Spleen (tissue), 7 donors: ENCODE data around the gene DMWD.

Experiments used
- CTCF ChIP-seq, 11 experiments: fragments of 200-600 bp in 7 of 11; fragments of 450-650 bp in 4 of 11; sonication (generic) in 4 of 11; IDR thresholded peaks in 8 of 11; conservative IDR thresholded peaks in 3 of 11; 1 replicate in 7 of 11; 2 replicates in 4 of 11; pipeline versions ENCODE4 v1.4.0 to v1.8.0; 2016 to 2021; ENCODE audit warnings: antibody characterized with exemption in 11 of 11, inconsistent platforms in 4 of 11, mild to moderate bottlenecking in 1 of 11
- POLR2A ChIP-seq, 3 donors: fragments of 450-650 bp; IDR thresholded peaks; one replicate each; pipeline ENCODE4 v1.5.1; 2017; ENCODE audit warnings: antibody characterized with exemption in 3 of 3, mild to moderate bottlenecking in 1 of 3
- POLR2AphosphoS5 ChIP-seq, 3 donors: sonication (generic); formaldehyde crosslinking; IDR thresholded peaks; one replicate each; pipeline ENCODE4 v1.5.1; 2017; ENCODE audit warnings: antibody characterized with exemption in 3 of 3
- donor health status: DM: no; HTN: no; CAD: no; lungs with moderate emphysema.
- donor health status: DM: no; HTN: no; CAD: no.
- donor health status: DM: no; HTN: no; CAD: no.

- TF ChIP-seq CTCF (IDR thresholded peaks at IDR 0.05 in 8 of 11, conservative IDR thresholded peaks at IDR 0.05 in 3 of 11): no peak
- TF ChIP-seq POLR2A (IDR thresholded peaks at IDR 0.05): no peak
- no peak for TF ChIP-seq POLR2AphosphoS5 (IDR thresholded peaks at IDR 0.05)
Measured at GRCh38 chr19:45823182-45823581, 30.5 kb upstream of the DMWD start.
